GM21528 (cell line): ENCODE results near the gene GPHB5.

Source experiments
- ATAC-seq: cut with Tn5 transposase; IDR thresholded peaks from one replicate; pipeline ENCODE4 v1.9.1; 2021; ENCODE audit warnings: mild to moderate bottlenecking, moderate library complexity; ENCODE audit not compliant: unreplicated experiment, low FRiP score

Gene GPHB5

DNA sequence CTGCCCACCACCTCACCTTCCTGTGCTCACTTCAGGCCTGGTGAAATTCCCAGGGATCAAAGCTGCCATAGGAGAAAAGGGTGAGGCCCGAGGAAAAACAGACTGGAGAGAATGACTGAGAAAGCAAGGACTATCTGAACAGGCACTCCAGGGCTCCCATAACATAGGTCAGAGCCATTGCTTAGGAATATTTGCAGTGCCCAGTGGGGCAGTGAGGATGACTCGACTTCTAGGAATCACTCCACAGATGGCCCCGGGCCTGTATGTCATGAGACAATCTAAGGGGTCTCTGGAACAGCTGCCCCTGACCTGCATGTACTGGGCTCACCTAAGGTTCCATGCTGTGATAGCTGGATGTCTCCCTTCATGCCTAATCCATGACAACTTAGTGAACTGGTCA, 51.6 kb downstream of the GPHB5 start:
- no peak for ATAC-seq

DNA sequence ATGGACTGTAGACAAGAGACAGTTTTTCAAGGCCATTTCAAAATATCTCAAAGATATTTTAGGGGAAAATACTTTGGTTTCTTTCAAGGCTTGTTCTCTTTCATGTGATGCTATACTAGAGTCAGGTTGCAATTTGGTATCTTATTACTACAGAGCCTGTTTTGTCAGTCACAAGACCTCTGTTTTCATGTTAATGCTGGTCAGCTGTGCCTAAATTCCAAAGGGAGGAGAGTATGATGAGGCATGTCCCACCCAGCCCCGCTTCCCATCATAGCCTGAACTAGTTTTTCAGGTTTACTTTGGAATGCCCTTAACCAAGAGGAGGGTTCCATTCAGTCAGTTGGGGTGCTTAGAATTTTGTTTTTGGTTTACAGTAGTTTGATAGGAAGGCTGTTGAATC, 52.6 kb downstream of the GPHB5 start:
- ATAC-seq, result no peak
